GM19023 (cell line): ENCODE results near the gene DIPK1B.

Source experiments
- ATAC-seq: cut with Tn5 transposase; IDR thresholded peaks from one replicate; pipeline ENCODE4 v1.9.1; 2021; ENCODE audit warnings: mild to moderate bottlenecking, moderate library complexity; ENCODE audit not compliant: unreplicated experiment

Gene DIPK1B

DNA sequence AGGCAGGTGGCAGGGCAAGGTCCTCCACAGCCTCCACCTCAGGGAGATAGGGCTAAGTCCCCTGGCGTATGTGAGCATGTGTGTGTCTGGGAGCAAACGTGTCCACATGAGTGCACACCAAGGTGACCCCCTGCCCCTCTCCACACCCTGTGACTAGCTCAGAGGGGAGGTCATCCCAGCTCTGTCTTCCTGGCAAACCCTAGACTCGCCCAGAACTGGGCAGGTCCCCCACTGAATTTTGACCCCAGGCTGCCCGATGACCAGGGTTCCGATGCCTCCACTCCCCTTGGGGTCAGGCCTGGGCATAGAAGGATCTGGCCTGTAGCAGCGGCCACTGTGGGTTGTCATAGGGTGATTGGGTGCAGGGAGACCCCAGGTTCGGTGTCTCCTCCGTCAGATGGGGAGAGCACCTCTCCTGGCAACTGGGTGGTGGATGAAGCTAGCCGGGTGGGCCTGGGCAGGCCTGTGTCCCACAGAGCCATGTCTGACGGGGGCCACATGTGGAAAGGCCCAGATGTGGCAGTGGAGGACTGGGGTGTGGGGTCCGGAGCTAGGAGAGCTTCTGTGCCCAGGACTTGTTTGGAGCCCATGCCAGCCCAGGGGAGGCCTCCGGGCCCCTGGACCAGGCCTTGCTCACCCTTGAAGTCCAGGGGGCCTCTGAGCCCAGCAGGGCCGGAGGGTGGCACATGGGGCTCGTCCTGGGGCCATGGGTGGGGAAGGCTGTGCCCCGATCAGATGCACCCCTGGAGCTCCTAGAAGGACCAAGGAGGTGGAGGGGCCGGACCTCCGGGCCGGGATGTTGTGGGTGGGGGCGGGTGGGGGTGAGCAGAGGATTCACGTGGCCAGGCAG is 6.2 kb downstream of the DIPK1B start:
- no peak for ATAC-seq

DNA sequence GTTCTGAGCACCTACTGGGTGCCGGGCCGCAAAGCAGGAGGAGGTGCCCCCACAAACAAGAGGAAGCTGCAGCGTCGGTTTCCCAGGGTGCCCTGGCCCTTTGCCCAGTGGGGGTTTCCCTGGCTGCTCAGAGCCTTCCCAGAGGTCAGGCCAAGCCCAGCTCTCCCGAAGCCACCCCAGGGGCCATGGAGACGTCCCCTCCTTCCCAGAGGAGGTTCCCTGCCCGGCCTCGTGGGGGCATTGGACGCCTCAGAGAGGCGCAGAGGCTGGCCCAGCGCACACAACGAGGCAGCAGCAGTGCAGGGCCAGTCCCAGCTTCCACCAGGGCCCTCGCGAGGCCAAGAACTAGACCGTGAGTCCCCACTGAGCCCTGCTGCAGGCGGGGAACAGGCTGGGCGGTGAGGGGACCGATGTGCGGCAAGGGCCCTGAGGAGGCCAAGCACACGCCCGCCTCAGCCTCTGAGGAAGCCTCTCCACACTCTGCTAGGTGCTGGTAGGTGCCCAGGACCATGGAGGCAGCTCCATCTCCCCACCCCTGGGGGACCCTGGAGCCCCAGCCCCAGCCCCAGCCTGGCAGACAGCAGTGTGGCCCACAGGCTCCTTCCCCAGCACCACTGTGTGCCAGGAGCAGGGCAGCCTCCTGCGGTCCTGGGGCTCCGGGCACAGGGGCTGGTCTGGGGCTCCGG is 7.0 kb downstream of the DIPK1B start:
- no peak for ATAC-seq

DNA sequence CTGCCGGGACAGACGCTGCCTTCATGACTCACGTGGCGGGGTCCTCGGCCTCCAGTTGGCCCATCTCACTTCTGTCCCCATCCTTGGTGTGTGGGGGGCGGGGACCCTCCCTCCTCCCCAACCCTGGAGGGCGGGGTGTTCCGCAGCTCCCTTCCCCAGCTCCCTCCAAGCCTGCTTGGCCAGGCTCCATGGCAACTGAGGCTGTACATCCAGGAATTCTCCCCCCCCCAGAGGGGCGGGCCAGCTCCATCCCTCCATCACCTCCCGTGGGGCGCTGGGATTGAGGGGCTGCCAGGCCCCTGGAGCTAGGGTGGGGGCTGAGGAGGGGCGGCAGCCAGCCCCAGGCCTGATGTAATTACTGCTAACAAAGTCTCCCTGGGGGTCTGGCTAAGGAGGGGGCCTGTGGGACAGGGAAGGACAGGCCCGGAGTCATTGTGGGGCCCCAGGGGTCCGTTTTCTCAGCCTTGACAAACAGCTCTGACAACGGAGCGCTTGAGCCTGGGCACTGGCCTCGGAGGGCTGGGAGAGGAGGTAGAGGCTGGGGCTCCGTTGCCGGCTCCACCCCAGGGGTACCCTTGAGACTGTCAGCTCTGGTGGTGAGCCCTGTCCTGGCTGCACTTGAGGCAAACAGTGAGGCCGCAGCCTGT is 8.0 kb downstream of the DIPK1B start:
- ATAC-seq: no peak

DNA sequence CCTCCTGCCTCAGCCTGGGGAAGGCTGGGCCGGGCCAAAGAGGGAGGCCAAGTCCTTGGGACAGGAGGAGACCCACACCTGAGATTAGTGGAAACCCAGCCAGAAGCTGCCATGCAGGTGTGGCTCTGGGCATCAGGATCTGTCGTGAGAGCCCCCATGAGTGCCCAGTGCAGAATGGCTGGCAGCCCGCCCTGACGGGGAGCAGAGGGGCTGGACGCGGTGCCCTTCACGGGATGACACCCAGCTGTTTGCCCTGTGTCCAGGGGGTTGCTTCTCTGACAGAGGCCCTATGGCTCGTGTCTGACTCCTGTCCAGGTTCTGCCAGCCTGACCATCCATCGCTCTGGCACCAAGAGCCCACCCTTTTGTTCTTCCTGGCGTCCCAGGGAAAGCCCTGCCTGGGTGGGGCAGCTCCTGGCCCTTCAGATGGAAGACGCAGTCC is 8.5 kb downstream of the DIPK1B start:
- no peak for ATAC-seq

DNA sequence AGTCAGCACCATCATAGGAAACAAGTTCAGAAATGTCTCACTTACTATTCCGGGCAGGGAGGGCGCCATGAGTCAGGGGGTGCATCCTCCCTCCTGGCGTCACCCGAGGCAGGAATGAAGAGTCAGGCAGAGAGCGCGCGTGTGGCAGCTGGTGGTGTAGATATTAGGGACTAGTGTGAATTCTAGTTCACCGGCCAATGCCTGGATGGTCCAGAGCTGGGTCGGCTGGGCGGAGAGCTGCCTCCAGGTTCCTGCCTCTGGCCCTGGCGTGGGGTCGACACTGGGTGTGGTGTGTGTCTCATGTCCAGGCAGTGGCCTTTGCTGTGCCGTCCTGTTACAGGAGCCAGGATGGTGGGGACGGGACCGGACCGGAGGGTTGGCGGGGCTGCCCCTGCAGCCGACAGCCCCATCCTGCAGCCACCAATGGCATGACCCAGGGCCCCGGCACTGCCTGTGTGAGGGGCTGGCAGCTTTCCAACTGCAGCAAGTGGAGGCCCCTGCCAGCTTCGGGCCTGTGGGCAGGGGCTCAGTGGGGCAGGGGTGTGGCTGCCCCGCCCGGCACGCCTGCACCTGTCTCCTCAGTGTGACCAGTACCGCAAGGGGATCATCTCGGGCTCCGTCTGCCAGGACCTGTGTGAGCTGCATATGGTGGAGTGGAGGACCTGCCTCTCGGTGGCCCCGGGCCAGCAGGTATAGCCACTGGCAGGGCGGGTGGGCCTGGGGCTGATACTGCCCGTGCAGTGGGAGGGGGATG is 9.1 kb downstream of the DIPK1B start:
- no peak for ATAC-seq

DNA sequence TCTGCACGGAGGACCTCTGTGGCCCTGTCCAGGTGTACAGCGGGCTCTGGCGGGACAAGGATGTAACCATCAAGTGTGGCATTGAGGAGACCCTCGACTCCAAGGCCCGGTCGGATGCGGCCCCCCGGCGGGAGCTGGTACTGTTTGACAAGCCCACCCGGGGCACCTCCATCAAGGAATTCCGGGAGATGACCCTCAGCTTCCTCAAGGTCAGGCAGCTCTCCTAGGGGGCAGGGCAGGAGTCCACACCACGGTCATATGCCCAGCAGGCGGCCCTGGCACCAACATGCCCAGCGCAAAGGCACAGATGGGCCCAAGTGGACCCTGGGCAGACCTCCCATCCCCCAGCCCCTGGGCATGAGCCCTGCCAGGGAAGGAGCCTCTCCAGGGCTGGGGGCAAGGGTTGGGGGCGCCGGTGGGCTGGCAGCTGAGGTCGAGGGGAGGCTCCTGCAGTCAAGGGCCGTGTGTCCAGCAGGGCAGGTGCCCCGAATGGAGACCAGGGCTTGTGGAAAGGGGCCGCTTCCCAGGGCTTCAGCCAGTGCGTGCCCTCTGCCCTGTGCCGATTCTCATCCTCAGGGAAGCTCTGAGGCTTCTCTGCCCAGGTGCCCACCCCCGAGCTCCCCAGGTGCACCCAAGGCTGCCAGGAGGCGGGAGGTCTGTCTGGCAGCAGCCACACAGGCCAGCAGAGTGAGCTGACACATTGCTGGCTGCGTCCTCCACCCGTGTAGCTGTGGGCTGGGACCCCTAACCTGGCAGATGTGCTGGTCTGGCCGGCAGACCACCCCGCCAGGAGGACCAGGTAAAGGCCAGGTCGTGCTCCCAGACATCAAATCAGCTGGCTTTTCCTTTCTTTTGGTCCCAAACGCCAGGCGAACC is 10.0 kb downstream of the DIPK1B start:
- no peak for ATAC-seq

DNA sequence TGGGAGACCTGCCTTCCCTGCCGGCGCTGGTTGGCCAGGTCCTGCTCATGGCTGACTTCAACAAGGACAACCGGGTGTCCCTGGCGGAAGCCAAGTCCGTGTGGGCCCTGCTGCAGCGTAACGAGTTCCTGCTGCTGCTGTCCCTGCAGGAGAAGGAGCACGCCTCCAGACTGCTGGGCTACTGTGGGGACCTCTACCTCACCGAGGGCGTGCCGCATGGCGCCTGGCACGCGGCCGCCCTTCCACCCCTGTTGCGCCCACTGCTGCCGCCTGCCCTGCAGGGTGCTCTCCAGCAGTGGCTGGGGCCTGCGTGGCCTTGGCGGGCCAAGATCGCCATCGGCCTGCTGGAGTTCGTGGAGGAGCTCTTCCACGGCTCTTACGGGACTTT is 10.6 kb downstream of the DIPK1B start:
- ATAC-seq: no peak

DNA sequence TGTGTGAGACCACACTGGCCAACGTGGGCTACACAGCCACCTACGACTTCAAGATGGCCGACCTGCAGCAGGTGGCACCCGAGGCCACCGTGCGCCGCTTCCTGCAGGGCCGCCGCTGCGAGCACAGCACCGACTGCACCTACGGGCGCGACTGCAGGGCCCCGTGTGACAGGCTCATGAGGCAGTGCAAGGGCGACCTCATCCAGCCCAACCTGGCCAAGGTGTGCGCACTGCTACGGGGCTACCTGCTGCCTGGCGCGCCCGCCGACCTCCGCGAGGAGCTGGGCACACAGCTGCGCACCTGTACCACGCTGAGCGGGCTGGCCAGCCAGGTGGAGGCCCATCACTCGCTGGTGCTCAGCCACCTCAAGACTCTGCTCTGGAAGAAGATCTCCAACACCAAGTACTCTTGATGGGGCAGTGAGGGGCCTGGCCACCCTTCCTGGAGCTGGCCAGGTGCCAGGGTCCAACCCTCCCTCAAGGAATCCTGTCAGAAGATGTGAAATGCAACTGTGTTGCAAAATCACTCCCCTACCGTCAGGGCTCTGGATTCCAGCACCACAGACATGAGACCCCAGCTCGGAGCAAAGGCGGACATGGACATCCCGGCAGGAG is 11.1 kb downstream of the DIPK1B start:
- ATAC-seq: no peak

DNA sequence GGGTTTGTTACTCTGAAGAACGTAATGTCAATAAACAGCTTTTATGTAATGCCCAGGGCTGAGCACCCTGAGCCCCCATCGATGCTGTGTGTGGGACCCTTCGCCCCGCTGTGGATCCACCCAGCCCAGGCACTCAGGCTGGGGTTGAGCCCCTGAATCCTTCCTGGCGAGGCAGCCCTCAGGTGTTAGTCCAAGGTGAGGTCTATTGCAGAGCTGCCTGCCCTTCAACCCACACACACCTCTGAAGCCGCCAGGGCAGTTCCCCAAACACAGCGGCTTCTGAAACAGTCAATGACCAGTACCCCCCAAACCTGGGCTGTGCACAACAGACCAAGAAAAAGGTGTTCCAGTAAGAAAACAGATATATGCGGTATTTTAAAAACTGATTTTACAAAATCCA is 11.6 kb downstream of the DIPK1B start:
- no peak for ATAC-seq

DNA sequence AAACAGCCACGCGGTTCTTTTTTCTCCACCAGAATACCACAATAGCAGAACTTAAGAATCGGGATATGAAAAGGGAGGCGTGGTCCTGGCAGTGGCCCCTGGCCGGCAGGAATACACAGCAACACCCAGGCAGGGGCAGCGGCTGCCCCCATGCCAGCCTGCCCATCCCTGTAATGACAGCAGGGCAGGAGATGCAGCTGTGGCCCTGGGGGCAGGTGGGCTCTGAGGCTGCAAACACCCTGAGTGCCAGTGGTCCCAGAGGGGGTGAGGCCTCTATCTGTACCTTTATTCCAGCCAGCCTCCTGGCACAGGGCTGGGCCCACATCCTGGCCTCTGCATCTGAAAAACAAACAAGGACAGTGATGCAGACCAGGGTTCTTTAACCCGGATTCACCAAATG is 12.4 kb downstream of the DIPK1B start:
- no peak for ATAC-seq

DNA sequence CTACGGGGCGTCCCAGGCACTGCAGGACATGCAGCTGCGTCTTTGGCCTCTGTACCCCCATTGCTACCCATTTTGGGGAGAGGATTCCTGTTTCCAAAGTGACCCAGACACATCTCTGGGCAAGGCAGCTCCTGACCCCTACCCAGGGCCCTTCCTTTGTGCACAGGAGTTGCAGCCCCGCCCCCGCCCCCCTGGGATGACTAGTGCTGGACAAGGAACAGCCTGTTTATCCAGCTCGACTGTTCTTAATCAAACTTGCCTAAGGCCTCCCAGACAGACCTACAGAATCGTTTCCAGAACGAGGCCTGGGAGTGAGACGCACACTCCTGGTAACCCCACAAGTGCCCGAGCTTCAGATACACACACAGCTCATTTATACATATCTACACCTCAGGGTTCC is 13.2 kb downstream of the DIPK1B start:
- no peak for ATAC-seq

DNA sequence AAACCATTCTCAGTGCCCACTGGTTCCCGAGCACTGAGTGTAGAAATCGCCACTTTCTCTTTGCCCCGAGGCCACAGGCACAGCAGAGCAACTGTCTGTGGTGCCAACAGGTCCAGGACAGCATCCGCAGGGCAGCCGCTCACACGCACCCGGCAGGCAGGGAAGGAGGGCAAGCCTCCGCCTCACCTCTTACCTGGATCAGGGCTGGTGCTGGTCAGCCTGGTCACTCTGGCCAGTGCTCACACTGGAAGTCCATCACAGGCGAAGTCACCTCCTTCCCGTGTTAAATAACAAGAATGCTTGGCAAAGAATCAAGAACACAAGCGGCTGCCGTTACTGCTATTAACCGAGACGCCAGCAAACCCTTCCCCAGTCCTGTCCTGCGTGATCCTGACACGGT is 13.7 kb downstream of the DIPK1B start:
- no peak for ATAC-seq

DNA sequence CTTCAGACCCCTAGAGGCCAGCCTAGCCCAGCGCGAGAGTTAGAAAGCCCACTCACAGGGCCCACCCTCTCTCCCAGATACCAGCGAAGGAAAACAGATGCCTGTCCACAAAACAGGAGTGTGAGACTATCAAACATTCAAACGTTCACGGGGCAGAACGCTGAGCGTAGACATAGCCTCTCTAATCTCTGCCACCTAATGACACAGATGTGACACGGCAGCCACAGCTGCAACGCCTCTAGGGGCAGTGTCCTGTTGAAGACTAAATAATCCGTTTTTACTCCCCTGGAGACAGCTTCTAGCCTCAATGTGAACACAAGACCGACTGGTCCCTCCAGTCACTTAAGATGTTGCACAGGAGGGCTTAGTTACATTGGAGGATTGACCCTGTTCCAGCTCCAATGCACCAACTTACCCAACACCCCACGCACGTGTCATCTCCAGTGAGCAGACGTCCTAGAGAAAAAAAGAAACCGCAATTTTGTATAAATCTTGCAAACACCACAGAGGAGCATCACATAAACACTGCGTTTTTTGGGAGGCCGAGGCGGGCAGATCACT is 14.3 kb downstream of the DIPK1B start:
- ATAC-seq: no peak

DNA sequence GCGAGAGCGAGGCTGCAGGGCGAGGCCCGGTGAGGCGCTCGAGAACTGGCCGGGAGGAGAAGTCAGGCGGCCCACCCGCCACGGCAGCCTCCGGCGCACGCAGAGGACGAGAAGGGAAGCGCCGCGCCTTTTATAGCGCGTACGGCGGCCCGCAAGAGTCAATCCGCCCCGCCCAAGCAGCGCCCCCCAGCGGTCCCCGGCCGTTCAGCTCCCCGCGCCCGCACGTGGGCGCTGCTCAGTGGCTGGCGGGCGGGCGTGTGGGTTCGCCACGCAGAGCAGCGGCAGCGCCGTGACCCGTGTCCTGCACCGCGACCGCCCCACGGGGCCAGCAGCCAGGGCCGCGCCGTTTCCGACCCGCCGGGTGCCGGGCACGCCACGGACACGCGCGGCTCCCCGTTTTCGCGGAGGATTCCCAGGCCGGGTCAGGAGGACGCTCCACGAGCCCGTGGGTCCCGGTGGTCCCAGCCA is 15.7 kb downstream of the DIPK1B start:
- ATAC-seq: peak; percentile 58

DNA sequence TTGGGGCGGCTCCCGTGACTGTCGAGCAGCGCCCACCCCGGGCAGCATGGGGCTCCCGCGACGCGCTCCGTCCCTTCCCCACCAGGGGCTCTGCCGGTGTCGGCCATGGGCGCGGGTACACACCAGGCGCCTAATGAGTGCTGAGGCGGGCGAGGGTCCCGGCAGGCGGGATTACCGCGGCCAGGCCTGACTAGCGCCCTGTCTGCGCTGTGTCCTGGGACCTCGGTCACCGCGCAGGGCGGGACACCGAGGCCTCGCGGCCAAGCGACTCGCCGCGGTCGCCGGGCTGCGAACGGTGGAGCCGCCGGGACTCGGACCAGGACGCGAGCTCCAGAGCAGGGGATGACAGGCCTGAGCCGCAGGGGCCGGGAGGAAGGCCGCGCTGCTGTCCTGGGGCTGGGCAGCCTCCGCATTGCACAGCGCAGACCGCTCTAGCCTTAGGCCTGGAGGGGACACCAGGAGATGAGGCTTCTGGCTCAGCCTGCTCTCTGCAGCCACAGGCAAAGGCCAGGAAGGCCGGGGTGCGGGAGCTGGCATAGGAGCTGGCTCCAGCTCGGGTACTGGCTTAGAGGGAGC is 16.3 kb downstream of the DIPK1B start:
- ATAC-seq: peak; percentile 16

DNA sequence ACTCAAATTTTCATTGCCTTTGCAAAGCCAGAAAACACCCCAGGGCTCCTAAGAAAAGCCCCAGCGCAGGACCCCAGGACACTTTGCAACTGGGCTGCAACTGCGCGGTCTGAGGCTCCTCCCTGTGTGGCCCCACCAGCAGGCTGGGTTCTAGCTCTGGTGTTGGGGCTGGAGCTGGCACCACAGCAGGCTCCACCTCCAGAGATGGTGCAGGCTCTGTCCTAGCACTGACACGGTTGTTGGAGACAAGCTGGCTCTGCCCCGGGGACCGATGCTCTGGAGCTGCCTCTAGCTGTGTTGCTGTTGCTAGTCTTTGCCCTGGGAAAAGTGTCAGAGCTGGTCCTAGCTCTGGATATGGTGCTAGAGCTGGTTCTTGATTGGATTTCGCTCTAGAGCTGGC is 16.8 kb downstream of the DIPK1B start:
- no peak for ATAC-seq

DNA sequence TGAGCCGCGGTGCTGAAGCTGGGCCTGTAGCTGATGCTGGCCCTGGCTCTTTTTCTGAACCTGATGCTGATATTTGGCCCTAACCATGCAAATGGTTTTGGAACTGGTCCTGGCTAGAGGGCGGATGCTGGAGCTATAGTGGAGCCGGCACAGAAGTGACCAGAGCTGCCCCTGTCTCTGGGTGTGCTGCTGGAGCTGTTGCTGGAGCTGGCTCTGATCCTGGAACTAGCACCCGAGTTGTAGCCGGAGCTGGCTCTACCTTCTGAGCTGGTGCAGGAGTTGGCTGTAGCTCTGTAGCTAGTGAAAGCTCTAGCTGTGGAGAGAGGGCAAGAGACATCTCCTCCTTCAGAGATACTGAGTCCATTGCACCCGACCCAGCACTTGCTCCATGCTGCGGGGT is 17.6 kb downstream of the DIPK1B start:
- no peak for ATAC-seq

DNA sequence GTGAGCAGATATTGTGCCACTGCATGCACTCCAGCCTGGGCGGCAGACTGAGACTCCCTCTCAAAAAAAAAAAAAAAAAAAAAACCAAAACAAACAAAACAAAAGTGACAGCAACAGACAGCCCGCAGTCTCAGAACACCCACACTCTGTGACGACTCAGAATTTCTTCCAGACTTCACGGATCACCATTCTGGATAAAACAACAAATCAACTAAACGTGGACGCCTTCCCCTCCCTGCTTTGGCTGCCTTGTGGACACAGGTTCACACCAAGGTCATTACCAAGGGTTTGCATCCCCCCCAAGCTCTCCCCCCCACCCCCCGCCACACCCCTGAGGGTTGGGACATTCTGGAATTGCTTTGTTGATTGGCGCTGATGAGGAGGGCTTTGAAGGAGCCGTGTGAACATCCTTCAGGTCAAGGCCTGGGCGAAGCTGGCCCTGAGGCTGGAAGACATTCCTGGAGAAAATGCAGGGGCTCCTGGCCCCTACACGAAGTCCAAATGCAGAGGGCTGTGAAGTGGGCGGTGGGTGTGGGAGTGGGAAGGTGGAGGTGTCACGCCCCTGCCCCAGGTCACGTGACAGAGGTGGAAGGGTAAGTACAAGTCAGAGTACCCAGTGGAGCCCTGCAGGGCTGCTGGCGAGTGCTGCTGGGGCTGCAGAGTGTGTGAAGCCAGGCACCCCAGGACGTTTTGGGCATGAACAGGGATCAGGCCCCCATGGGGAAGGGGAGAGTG is 20.2 kb downstream of the DIPK1B start:
- no peak for ATAC-seq
